SK-N-SH treated with all-trans-retinoic acid at 6 μM for 48 hours (cell line): ENCODE results near the gene SHOC1.

ENCODE experiments used
- ATAC-seq: fragments of 200-7000 bp; cut with Tn5 transposase; 3 replicates; pipeline ENCODE4 v1.9.1; 2020; ENCODE audit warnings: mild to moderate bottlenecking, moderate library complexity
- CSDC2 ChIP-seq: fragments of 250-450 bp; sonication (Bioruptor Pico); IDR thresholded peaks from 2 replicates; pipeline ENCODE4 v1.5.0; 2020; ENCODE audit warnings: mild to moderate bottlenecking, moderate library complexity
- ESRRG ChIP-seq: fragments of 250-450 bp; sonication (Bioruptor Pico); IDR thresholded peaks from 2 replicates; pipeline ENCODE4 v1.6.1; 2021; ENCODE audit warnings: mild to moderate bottlenecking
- GLIS3 ChIP-seq: fragments of 250-450 bp; sonication (Bioruptor Pico); IDR thresholded peaks from 2 replicates; pipeline ENCODE4 v1.5.0; 2020; ENCODE audit warnings: mild to moderate bottlenecking, moderate library complexity
- ISL1 ChIP-seq: fragments of 250-450 bp; sonication (Bioruptor Pico); IDR thresholded peaks from 2 replicates; pipeline ENCODE4 v2.1.2; 2022; ENCODE audit warnings: mild to moderate bottlenecking, moderate library complexity
- OSR1 ChIP-seq: fragments of 250-450 bp; sonication (Bioruptor Pico); IDR thresholded peaks from 2 replicates; pipeline ENCODE4 v1.8.0; 2022; ENCODE audit warnings: moderate library complexity, mild to moderate bottlenecking, inconsistent platforms
- PPARA ChIP-seq: fragments of 250-450 bp; sonication (Bioruptor Pico); IDR thresholded peaks from 2 replicates; pipeline ENCODE4 v1.5.0; 2020; ENCODE audit warnings: mild to moderate bottlenecking, borderline replicate concordance
- SNAI2 ChIP-seq: fragments of 250-450 bp; sonication (Bioruptor Pico); IDR thresholded peaks from 2 replicates; pipeline ENCODE4 v1.5.0; 2020; ENCODE audit warnings: mild to moderate bottlenecking, moderate library complexity
- TCF4 ChIP-seq: fragments of 250-450 bp; sonication (Bioruptor Pico); IDR thresholded peaks from 2 replicates; pipeline ENCODE4 v1.8.0; 2021; ENCODE audit warnings: mild to moderate bottlenecking, moderate library complexity, borderline replicate concordance
- TOX ChIP-seq: fragments of 250-450 bp; sonication (Bioruptor Pico); IDR thresholded peaks from 2 replicates; pipeline ENCODE4 v1.8.0; 2021; ENCODE audit warnings: mild to moderate bottlenecking, moderate library complexity, borderline replicate concordance
- ZC3H10 ChIP-seq: fragments of 250-450 bp; sonication (Bioruptor Pico); IDR thresholded peaks from 2 replicates; pipeline ENCODE4 v1.5.1; 2021; ENCODE audit warnings: mild to moderate bottlenecking, moderate library complexity
- ZFP3 ChIP-seq: fragments of 250-450 bp; sonication (Bioruptor Pico); IDR thresholded peaks from 2 replicates; pipeline ENCODE4 v1.5.0; 2020; ENCODE audit warnings: mild to moderate bottlenecking, moderate library complexity
- ZFP30 ChIP-seq: fragments of 450-650 bp; formaldehyde crosslinking; IDR thresholded peaks from 2 replicates; pipeline ENCODE4 v1.5.0; 2022; ENCODE audit warnings: mild to moderate bottlenecking, moderate library complexity
- ZNF565 ChIP-seq: fragments of 450-650 bp; formaldehyde crosslinking; conservative IDR thresholded peaks from 2 replicates; pipeline ENCODE4 v1.5.0; 2020; ENCODE audit warnings: low read depth, mild to moderate bottlenecking, moderate library complexity
- ZNF70 ChIP-seq: fragments of 450-650 bp; formaldehyde crosslinking; IDR thresholded peaks from 2 replicates; pipeline ENCODE4 v1.5.0; 2020; ENCODE audit warnings: mild to moderate bottlenecking, moderate library complexity
- ZNF8 ChIP-seq: fragments of 450-650 bp; formaldehyde crosslinking; IDR thresholded peaks from 2 replicates; pipeline ENCODE4 v1.5.0; 2020; ENCODE audit warnings: mild to moderate bottlenecking, moderate library complexity
- TF ChIP-seq, protein P1 (sequence below): fragments of 250-450 bp; sonication (Bioruptor Pico); IDR thresholded peaks from 2 replicates; pipeline ENCODE4 v1.8.0; 2020; ENCODE audit warnings: mild to moderate bottlenecking, moderate library complexity, borderline replicate concordance
- TF ChIP-seq, protein P2 (sequence below): fragments of 250-450 bp; sonication (Bioruptor Pico); IDR thresholded peaks from 2 replicates; pipeline ENCODE4 v1.8.0; 2021; ENCODE audit warnings: low read depth, mild to moderate bottlenecking, moderate library complexity, borderline replicate concordance
- TF ChIP-seq, protein P3 (sequence below): fragments of 250-450 bp; sonication (Bioruptor Pico); IDR thresholded peaks from 2 replicates; pipeline ENCODE4 v1.5.1; 2021; ENCODE audit warnings: mild to moderate bottlenecking, moderate library complexity
- TF ChIP-seq, protein P4 (sequence below): fragments of 250-450 bp; sonication (Bioruptor Pico); IDR thresholded peaks from 2 replicates; pipeline ENCODE4 v1.5.0; 2020; ENCODE audit warnings: mild to moderate bottlenecking, moderate library complexity

The SHOC1 gene

DNA sequence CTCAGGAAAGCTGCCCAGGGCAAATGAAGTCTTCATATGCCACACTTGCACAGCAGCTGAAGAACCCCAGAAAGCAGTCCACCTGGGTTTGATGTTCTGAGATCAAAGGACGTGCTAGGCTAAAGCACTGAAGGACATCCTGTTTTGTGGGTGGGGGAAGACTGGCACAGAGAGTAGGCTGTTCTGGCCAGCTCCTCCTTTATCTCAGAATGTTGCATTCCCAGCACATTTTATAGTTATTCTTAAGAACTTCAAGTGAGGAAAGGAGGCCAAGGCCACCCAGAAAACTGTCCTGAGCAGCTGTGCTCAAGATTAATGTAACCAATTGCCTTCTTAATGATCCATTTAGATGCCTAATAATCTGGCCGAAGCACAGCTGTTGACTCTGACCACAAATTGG lies 10.9 kb downstream of the SHOC1 start:
- no peak for ATAC-seq
- TF ChIP-seq TCF4 (no peak), ZNF8 (CRISPR knock-in tag) (no peak), GLIS3 (no peak)
- TF ChIP-seq, protein P1, sequence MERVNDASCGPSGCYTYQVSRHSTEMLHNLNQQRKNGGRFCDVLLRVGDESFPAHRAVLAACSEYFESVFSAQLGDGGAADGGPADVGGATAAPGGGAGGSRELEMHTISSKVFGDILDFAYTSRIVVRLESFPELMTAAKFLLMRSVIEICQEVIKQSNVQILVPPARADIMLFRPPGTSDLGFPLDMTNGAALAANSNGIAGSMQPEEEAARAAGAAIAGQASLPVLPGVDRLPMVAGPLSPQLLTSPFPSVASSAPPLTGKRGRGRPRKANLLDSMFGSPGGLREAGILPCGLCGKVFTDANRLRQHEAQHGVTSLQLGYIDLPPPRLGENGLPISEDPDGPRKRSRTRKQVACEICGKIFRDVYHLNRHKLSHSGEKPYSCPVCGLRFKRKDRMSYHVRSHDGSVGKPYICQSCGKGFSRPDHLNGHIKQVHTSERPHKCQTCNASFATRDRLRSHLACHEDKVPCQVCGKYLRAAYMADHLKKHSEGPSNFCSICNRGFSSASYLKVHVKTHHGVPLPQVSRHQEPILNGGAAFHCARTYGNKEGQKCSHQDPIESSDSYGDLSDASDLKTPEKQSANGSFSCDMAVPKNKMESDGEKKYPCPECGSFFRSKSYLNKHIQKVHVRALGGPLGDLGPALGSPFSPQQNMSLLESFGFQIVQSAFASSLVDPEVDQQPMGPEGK (CRISPR knock-in tag): no peak
- TF ChIP-seq, protein P2, sequence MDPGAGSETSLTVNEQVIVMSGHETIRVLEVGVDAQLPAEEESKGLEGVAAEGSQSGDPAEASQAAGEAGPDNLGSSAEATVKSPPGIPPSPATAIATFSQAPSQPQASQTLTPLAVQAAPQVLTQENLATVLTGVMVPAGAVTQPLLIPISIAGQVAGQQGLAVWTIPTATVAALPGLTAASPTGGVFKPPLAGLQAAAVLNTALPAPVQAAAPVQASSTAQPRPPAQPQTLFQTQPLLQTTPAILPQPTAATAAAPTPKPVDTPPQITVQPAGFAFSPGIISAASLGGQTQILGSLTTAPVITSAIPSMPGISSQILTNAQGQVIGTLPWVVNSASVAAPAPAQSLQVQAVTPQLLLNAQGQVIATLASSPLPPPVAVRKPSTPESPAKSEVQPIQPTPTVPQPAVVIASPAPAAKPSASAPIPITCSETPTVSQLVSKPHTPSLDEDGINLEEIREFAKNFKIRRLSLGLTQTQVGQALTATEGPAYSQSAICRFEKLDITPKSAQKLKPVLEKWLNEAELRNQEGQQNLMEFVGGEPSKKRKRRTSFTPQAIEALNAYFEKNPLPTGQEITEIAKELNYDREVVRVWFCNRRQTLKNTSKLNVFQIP (CRISPR knock-in tag): no peak

DNA sequence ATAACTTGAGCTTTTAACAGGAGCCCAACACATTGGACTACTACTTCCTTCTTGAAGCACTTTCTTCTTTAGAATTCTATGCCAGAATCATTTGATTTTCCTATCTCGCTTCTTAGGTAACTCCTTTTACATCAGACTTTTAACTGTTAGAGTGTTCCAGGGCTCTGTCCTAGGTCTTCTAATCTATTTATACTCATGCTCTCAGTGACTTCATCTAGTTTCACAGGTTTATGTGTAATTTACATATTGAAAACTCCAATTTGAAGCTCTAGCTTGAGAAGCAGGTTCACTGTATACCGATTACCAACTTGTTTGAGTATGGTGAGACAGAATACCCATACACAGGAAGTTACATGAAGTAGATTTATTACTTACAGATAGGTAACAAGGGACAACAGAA lies 11.3 kb downstream of the SHOC1 start:
- no peak for ATAC-seq
- TF ChIP-seq ZFP30 (CRISPR knock-in tag): no peak
- TF ChIP-seq ZC3H10 (CRISPR knock-in tag): no peak
- TF ChIP-seq ZNF565 (CRISPR knock-in tag): no peak
- TF ChIP-seq ESRRG (CRISPR knock-in tag): no peak
- no peak for TF ChIP-seq SNAI2 (CRISPR knock-in tag)
- TF ChIP-seq, protein P2 (CRISPR knock-in tag): no peak
- TF ChIP-seq CSDC2 (CRISPR knock-in tag): no peak

DNA sequence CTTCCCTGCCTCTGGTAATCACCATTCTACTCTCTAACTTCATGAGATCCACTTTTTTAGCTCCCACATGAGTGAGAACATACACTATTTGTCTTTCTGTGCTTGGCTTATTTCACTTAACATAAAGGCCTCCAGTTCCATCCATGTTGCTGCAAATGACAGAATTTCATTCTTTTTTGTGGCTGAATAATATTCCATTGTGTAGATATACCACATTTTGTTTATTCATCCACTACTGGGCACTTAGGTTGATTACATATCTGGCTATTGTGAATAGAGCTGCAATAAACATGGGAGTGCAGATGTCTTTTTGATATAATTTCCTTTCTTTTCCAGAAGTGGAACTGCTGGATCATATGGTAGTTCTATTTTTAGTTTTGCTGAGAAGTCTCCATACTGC lies 28.7 kb downstream of the SHOC1 start:
- TF ChIP-seq ZNF8 (CRISPR knock-in tag) (peak; percentile 92), ZNF70 (no peak), ZFP30 (CRISPR knock-in tag) (no peak), ESRRG (CRISPR knock-in tag) (no peak), ZFP3 (CRISPR knock-in tag) (no peak)
- TF ChIP-seq, protein P3, sequence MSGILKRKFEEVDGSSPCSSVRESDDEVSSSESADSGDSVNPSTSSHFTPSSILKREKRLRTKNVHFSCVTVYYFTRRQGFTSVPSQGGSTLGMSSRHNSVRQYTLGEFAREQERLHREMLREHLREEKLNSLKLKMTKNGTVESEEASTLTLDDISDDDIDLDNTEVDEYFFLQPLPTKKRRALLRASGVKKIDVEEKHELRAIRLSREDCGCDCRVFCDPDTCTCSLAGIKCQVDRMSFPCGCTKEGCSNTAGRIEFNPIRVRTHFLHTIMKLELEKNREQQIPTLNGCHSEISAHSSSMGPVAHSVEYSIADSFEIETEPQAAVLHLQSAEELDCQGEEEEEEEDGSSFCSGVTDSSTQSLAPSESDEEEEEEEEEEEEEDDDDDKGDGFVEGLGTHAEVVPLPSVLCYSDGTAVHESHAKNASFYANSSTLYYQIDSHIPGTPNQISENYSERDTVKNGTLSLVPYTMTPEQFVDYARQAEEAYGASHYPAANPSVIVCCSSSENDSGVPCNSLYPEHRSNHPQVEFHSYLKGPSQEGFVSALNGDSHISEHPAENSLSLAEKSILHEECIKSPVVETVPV (CRISPR knock-in tag): no peak
- ATAC-seq: no peak

DNA sequence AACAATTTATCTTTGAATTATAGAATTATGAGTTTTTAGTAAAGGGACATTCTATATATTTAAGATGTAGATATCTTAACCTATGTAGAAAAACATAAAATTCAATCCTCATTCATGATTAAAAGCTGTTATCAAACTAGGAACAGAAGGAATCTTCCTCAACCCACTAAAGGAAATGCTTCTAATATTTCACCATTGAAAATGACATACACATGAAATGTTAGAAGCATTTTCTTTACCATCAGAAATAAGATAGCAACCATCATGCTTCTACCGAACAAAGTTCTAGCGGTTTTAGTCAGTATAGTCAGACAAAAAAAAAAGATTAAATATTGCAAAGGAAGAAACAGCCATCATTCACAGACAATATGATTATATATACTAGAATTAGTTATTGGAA lies 32.2 kb downstream of the SHOC1 start:
- ATAC-seq: no peak
- TF ChIP-seq CSDC2 (CRISPR knock-in tag) (no peak), PPARA (CRISPR knock-in tag) (no peak), ZNF70 (no peak), OSR1 (CRISPR knock-in tag) (no peak), ZFP3 (CRISPR knock-in tag) (no peak), SNAI2 (CRISPR knock-in tag) (no peak)
- TF ChIP-seq, protein P1 (CRISPR knock-in tag): no peak
- TF ChIP-seq, all 23 proteins: peak for 0

DNA sequence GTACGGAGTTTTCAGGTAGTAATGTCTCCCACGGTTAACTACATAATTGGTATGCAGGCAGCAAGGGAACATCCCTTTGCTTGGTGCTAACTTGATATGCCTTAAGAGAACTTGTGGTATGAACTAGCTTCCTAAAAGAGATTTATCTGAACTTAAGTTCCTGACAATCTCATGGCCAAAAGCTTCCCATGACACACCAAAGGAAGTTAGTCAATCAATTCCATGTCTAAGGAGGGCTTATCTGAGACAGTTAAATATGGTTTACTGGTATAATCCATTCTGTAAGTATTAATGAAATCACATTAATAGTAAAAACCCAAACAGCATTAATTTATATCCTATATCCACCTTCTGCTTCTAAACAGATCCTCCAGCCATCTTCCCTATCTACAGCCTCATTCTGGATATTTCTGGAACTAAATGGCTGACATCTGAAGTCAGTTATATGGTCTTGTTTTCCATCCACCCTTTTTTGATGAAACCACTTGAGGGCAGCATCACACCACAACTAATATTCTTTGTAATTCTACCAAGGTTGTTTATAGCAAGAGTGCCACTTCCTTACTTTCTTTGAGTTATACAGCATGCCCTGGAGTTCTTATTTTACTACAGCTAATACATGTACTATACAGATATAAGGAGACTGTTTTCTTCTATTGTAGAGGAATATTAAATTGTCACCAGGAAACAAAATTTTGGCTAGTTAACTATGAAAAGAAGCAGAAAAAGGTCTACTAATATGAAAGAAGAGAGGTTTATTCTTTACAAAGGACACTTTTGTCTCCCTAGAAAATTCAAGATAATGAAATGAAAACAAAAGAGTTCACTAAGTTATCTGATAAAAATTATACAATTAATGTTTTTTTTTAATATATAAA lies 34.7 kb downstream of the SHOC1 start:
- peak; percentile 99 for ATAC-seq
- no peak for TF ChIP-seq ZNF70
- TF ChIP-seq TOX: no peak
- TF ChIP-seq, protein P1 (CRISPR knock-in tag): no peak
- TF ChIP-seq ZNF565 (CRISPR knock-in tag): no peak
- TF ChIP-seq PPARA (CRISPR knock-in tag): no peak
- TF ChIP-seq CSDC2 (CRISPR knock-in tag): no peak
- TF ChIP-seq ISL1 (CRISPR knock-in tag): no peak
- no peak for TF ChIP-seq ZFP3 (CRISPR knock-in tag)
- TF ChIP-seq, protein P4, sequence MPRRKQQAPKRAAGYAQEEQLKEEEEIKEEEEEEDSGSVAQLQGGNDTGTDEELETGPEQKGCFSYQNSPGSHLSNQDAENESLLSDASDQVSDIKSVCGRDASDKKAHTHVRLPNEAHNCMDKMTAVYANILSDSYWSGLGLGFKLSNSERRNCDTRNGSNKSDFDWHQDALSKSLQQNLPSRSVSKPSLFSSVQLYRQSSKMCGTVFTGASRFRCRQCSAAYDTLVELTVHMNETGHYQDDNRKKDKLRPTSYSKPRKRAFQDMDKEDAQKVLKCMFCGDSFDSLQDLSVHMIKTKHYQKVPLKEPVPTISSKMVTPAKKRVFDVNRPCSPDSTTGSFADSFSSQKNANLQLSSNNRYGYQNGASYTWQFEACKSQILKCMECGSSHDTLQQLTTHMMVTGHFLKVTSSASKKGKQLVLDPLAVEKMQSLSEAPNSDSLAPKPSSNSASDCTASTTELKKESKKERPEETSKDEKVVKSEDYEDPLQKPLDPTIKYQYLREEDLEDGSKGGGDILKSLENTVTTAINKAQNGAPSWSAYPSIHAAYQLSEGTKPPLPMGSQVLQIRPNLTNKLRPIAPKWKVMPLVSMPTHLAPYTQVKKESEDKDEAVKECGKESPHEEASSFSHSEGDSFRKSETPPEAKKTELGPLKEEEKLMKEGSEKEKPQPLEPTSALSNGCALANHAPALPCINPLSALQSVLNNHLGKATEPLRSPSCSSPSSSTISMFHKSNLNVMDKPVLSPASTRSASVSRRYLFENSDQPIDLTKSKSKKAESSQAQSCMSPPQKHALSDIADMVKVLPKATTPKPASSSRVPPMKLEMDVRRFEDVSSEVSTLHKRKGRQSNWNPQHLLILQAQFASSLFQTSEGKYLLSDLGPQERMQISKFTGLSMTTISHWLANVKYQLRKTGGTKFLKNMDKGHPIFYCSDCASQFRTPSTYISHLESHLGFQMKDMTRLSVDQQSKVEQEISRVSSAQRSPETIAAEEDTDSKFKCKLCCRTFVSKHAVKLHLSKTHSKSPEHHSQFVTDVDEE (CRISPR knock-in tag): no peak
